GM18870 (cell line): ENCODE data around the gene BAIAP2.
"Not testable (repeated sequence)": the region's sequence is repeated elsewhere in the genome, so short reads cannot be mapped to it uniquely, and the experiment has no call there.

ENCODE experiments used
- ATAC-seq: cut with Tn5 transposase; IDR thresholded peaks from one replicate; pipeline ENCODE4 v1.9.1; 2021; ENCODE audit warnings: moderate library complexity; ENCODE audit not compliant: unreplicated experiment

The BAIAP2 gene

GRCh38 chr17:81154016-81154415, 119.1 kb downstream of the BAIAP2 start:
- not testable (repeated sequence) for ATAC-seq

DNA sequence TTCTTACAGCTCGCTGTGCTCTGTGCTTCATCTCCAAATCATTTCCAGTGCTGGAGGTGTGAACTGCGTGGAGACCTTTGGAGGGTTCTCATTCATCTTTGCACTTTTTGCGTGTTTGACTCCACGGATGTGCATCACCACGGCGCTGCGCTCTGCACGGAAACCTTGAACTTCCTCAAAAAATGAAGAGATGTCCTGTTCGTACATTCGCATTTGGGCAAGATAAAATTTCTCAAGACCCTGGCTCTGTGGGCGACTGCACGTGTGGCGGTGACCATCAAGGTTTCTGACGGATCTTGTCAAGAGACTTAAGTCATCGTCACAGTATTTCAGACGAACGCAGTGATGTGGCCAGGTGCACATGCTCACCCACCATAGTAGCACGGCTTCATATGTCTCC, 120.0 kb downstream of the BAIAP2 start:
- no peak for ATAC-seq

GRCh38 chr17:81156866-81157805, 122.2 kb downstream of the BAIAP2 start:
- no peak for ATAC-seq

DNA sequence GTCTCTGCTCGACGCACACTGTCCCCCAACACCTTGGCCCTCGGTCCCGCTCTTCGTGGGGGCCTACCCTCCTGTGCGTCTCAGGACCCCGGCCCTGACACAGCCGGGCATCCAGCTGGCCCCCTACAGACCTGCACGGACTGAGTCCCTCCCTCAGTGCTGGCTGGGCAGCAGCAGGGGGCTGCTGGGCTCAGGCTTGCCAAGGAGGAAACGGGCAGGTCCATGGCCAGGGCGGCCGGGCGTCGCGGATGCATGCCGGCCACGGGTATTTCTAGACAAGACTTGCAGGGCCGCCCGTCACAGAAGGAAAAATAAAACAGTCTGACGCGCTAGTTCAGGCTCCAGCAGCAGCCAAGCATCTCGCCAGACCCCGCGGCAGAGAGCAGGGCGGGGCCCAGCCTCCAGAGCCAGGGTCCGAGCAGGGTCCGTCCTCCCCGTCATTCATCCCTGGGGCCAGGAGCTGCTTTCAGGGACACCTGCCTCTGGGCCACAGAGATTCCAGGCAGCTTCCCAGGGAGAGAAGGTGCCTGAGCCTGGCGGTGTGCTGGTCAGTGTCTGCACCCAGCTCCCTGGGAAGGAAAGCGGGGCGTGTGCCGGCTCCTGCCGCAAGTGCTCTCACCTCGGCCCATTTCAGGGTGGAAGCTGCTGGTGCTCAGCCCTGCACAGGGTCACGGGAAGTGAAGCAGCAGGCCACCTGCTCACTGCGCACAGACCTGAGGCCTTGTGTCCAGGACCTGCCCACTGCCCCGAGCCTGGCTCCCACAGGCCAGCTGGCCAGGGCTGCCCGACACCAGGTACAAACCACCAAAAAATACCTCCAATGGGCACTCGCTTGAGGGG, 123.1 kb downstream of the BAIAP2 start:
- no peak for ATAC-seq

DNA sequence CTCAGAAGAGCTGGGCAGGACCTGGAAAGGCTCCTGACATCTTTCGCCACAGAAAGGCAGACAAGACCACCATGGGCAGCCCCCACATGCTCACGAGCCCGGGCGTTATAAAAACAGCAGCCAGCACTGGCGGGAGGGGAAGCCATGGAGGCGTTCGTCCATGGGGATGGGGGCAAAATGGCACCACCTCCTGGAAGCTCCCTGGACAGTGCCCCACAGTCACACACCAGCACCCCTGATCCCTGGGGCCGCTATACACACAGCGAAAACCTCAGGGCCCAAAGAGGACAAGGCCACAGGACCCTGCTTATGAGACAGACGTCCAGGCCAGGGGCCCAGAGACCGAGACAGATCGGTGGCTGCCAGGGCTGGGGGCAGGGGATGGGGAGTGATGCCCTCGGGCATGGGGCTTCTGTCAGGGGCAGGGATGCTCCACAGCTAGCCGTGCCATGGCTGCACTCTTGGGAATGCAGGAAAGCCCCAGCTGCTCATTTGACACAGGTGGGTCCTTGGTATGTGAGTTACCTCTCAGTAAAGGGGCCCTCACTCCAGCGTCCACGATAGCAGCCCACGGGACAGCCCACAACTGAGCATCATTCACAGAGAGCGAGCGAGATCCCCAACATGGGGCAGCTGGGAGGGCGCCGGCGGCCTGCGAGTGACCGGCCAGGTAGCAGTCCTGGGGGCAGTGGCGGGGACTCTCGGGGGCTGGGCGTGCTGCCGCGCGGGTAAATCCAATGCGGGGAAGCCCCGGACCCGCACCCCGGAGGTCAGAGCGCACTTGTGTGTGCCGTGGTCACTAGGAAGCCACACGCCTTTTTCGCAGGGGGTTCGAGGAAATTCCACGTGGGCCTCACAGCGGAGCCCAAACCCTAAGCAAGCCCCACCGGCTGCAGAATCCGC, 124.0 kb downstream of the BAIAP2 start:
- no peak for ATAC-seq

DNA sequence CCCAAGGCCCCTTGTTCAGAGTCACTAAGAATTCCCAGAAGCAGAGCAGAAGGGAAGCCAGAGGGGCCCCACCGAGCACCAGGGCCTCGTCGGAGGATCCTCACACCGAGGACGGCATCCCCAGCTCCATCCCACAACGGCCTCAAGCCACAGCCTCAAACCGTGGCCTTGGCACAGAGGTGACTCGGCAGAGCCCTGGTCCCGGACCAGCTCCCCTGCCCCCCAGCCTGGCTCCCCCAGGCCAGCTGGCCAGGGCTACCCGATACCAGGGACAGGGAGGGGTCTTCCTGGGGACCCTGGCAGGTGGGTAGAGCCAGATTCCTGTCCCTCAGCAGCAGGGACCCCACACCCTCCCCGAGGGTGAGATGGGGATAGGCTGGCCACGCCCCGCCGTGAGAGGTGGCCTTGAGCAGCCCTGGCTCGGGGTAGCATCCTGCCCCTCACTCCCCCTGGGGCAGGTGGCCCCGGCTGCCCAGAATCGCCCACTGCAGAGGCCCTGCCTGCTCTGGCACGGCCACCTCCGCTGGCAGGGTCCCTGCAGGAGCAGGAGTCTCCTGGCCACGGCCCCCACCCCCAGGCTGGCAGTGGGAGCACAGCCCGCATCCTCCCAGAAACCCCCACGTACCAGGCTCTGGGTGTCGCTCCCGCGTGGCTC, 124.8 kb downstream of the BAIAP2 start:
- no peak for ATAC-seq

GRCh38 chr17:81160306-81160705, 125.4 kb downstream of the BAIAP2 start:
- ATAC-seq = no peak

DNA sequence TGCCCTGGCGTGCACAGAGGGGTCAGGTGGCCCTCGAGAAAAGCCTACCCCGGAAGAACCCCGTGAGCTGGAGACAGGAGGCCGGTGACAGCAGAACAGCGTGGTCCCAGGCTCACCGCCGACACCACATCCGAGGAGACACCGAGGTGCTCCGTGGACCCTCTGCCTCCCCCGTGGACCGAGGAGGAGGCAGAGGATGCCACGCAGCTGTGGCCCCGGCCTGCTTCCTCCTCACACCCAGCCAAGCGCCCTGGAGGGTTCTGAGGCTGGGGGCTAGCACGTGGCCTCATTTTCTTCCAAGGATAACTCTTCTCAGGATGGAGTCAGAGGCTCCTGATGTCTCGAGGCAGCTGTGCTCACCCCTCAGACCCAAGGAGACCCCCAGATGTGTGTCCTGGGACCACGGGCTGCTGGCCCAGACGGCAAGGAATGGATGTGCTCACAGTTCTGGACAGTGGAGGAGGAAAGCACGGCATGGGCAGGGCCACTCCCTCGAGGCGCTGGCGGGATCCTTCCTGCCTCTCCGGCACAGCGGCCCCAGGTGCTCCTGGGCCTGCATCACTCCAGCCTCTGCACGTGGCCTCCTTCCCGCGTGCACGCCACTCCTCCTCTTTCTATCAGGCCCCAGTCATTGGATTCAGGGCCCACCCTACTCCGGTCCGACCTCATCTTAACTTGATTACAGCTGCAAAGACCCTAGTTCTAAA, 125.9 kb downstream of the BAIAP2 start:
- no peak for ATAC-seq

- ATAC-seq = no peak
These were observed 126.6 kb downstream of the BAIAP2 start for GRCh38 chr17:81161536-81161935.

DNA sequence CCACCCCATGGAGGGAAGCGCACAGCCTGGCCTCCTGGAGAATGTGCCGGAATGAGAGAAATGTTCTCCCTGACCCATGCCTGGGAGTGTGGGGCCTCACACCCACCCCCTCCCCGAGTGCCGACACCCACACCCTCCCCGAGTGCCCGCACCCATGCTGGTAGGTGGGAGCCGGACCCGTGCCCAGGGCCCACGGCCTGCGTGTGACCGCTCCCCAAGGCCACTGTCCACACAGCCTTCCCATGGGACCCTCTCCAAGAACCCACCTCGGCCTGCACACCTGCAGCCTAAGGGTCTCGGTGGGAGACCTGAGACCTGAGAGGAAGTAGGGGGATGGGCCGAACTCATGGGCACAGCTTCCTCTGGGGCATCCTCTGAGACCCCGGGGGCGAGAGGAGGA, 127.0 kb downstream of the BAIAP2 start:
- no peak for ATAC-seq

GRCh38 chr17:81162491-81162890, 127.5 kb downstream of the BAIAP2 start:
- no peak for ATAC-seq

DNA sequence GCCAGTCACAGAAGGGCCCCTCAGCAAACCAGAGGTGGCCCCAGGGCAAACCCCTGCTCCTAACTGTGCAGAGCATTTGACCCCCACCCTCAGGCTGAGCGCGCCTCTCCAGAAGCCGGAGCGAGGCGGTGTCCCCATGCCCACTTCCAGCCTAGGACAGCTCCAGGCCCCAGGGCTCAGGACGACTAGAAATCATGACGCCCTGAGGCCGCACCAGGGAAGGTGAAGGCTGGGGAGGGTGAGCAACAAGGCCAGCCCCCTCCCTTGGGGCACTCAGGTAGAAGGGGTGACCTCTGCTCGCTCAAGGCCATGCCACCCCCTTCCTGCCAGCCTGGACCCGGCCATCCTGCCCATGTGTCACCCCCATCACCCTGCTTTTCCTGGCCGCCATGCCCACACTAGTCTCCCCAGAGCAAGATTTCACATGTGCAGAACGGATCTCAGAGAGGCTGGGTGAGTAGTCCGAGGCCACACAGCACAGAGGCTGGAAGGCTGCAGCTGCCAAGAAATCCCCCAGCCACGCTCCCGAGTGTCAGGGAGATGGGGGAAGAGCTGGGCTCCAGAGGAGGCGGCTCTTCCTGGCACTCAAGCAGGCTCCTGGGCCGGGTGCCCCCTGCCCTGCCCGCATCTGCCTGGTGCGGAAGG, 128.2 kb downstream of the BAIAP2 start:
- ATAC-seq = no peak

- no peak for ATAC-seq
These were observed 128.9 kb downstream of the BAIAP2 start for GRCh38 chr17:81163703-81164370.

GRCh38 chr17:81164371-81165245, 129.7 kb downstream of the BAIAP2 start:
- ATAC-seq = no peak

- no peak for ATAC-seq
These were observed 130.5 kb downstream of the BAIAP2 start, which contains the start of gene PVALEF for GRCh38 chr17:81165246-81166032. TSS of gene PVALEF (plus strand) at chr17:81165507. CDS start at chr17:81181227, 15,720 bp downstream.

DNA sequence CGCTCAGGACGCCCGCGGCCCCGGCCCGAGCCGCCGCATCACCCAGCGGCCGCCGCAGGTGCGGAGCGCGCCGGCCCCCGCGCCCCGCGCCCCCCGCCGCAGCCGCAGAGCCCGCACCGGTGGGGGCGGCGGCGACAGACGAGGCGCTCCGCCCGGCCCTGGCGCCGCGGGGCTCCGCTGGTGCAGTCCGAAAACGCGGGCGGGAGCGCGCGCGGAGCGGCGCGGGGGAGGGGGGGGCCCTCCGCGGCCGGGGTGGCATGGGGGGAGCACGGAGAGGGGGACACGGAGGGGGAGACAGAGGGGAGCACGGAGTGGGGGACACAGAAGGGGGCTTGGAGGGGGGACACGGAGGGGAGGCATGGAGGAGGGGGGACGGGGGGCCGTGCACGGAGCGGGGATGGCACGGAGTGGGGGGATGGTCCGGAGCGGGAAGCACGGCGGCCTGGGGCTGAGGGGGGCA, 131.1 kb downstream of the BAIAP2 start, which contains the start of gene AATK:
TSS of gene AATK (minus strand) at position 189 of the 460 bp plus-strand sequence. CDS start 229 bp downstream, outside the sequence.
- no peak for ATAC-seq
